Keratinocyte (primary cell): ENCODE results near the gene EXOC4. TPM values are rescaled to one million over a fixed set of nuclear protein-coding genes. Genes with fewer than 3 reads are reported as not detected.

Experiments
- DNase-seq: peaks from one replicate; pipeline ENCODE4 v3.0.0-alpha.2; 2011; ENCODE audit warnings: low read depth, missing footprints, low spot score
- FAIRE-seq: peaks from 2 replicates; lab custom pipeline; 2011; peaks lifted over from hg19 to GRCh38; lab: Jason Lieb, UNC
- H2AFZ ChIP-seq: 2 replicates; pipeline ENCODE4 v1.6.0; 2012; ENCODE audit warnings: low read length, control low read depth, inconsistent platforms; ENCODE audit not compliant: control insufficient read depth
- H3K27ac ChIP-seq: 2 replicates; pipeline ENCODE4 v1.5.1; 2011; ENCODE audit warnings: low read length; ENCODE audit not compliant: control insufficient read depth, insufficient read depth
- H3K27me3 ChIP-seq: 3 replicates; pipeline ENCODE4 v1.6.0; 2011; ENCODE audit warnings: low read length; ENCODE audit not compliant: control insufficient read depth, insufficient read depth; ENCODE audit errors: extremely low read depth
- H3K36me3 ChIP-seq, 2 experiments: 2 replicates in 1 of 2; 3 replicates in 1 of 2; pipeline ENCODE4 v1.5.1; 2011; ENCODE audit warnings: low read length in 2 of 2, mild to moderate bottlenecking in 1 of 2; ENCODE audit not compliant: control insufficient read depth in 2 of 2, insufficient read depth in 2 of 2; ENCODE audit errors: extremely low read depth in 1 of 2
- H3K4me1 ChIP-seq: 3 replicates; pipeline ENCODE4 v1.5.1; 2011; ENCODE audit warnings: low read length; ENCODE audit not compliant: control insufficient read depth, insufficient read depth; ENCODE audit errors: extremely low read depth
- H3K4me2 ChIP-seq: 3 replicates; pipeline ENCODE4 v1.6.0; 2011; ENCODE audit warnings: low read depth, low read length; ENCODE audit not compliant: control insufficient read depth, insufficient read depth; ENCODE audit errors: extremely low read depth
- H3K4me3 ChIP-seq, 3 experiments: fragments of 200-600 bp in 1 of 3; sonication (generic) in 1 of 3; 2 replicates in 2 of 3; 3 replicates in 1 of 3; pipeline ENCODE4 v1.5.1; 2011 to 2016; ENCODE audit warnings: low read length in 3 of 3, mild to moderate bottlenecking in 3 of 3, control low read depth in 2 of 3, inconsistent platforms in 1 of 3, low read depth in 1 of 3, mixed read lengths in 1 of 3, mixed run types in 1 of 3, moderate library complexity in 1 of 3; ENCODE audit not compliant: control insufficient read depth in 2 of 3, insufficient read depth in 2 of 3; ENCODE audit errors: extremely low read depth in 1 of 3
- H3K79me2 ChIP-seq: 2 replicates; pipeline ENCODE4 v1.6.0; 2012; ENCODE audit warnings: low read length; ENCODE audit not compliant: control insufficient read depth, insufficient read depth
- H3K9ac ChIP-seq: 3 replicates; pipeline ENCODE4 v1.6.0; 2011; ENCODE audit warnings: low read length; ENCODE audit not compliant: control insufficient read depth, insufficient read depth; ENCODE audit errors: extremely low read depth
- H3K9me1 ChIP-seq: 3 replicates; pipeline ENCODE4 v1.6.0; 2011; ENCODE audit warnings: low read length; ENCODE audit not compliant: control insufficient read depth, insufficient read depth; ENCODE audit errors: extremely low read depth
- H3K9me3 ChIP-seq: 2 replicates; pipeline ENCODE4 v1.5.1; 2012; ENCODE audit warnings: low read depth, low read length; ENCODE audit not compliant: control insufficient read depth
- H4K20me1 ChIP-seq: 3 replicates; pipeline ENCODE4 v1.6.0; 2011; ENCODE audit warnings: low read length; ENCODE audit not compliant: control insufficient read depth, insufficient read depth; ENCODE audit errors: extremely low read depth
- EZH2 ChIP-seq: IDR thresholded peaks from one replicate; pipeline ENCODE4 v1.6.1; 2012; ENCODE audit warnings: inconsistent platforms, mild to moderate bottlenecking, low read length, moderate library complexity
- dilution Hi-C: fragments of 300-500 bp; cut with MboI; formaldehyde crosslinking; loops from one replicate; pipeline ENCODE4 v1.7.0; 2020; ENCODE audit warnings: low sequenced_read_pairs; ENCODE audit not compliant: extremely low pct_ligation_motif_present
- polyA plus RNA-seq, 5 experiments: library from polyadenylated mRNA; depleted of rRNA in 3 of 5; stranded (reverse) in 3 of 5; stranded (forward) in 1 of 5; unstranded in 1 of 5; fragments of >200 nt; gene quantifications; 1 replicate in 1 of 5; 2 replicates in 3 of 5; 3 replicates in 1 of 5; pipeline versions ENCODE4 v1.2.1 to v1.2.3, GENCODE V29; 2011 to 2012; ENCODE audit warnings: missing spikeins in 2 of 5, low read depth in 1 of 5, low replicate concordance in 1 of 5
- TF ChIP-seq, protein P1 (sequence below), 3 experiments: IDR thresholded peaks in 1 of 3; conservative IDR thresholded peaks in 1 of 3; optimal IDR thresholded peaks in 1 of 3; 2 replicates in 2 of 3; 3 replicates in 1 of 3; pipeline versions ENCODE3 to v1.5.1; 2011; ENCODE audit warnings: low read length in 3 of 3, mild to moderate bottlenecking in 3 of 3, moderate library complexity in 2 of 3, control low read depth in 1 of 3, inconsistent platforms in 1 of 3; ENCODE audit not compliant: insufficient read depth in 2 of 3; ENCODE audit errors: extremely low read depth in 1 of 3

The EXOC4 gene
- polyA plus RNA-seq, 1 donor (not counting 4 experiments of a cell fraction or from before 2014, with no cell fraction given), result 52.6 TPM

DNA sequence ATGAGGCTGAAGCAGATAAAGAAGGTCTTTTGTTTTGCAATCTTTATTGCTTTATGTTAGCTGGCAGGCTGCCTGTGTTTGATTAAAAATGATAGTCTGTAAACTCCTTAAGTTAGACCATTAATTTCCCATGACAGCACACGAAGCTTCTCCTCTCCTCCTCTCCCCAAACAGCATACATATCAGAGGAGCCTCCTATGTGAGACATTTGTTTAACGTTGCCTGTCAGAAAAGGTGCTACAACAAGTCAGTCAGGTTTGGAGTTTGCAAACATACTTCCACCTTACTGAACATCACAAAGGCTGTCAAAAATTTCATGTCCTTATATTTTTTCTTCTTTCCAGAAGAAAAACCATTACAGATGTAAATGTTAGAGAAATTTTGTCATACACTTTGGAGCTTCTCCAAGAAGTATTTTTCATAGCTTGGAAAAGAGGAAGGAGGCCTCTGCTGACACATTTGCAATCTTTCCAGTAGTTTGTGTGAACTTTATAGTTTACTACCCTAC is 393.1 kb downstream of the EXOC4 start:
- Histone ChIP-seq H3K9me3 (no peaks in the 10 kb centered on the region), H4K20me1 (no peaks in the 10 kb centered on the region), H3K4me1 (peaks cover 8% of the 10 kb centered on the region), H2AFZ (no peak overlapping the region), H3K4me2 (no peak overlapping the region), H3K79me2 (no peaks in the 10 kb centered on the region), H3K27ac (no peak overlapping the region), H3K36me3 (no peaks in the 10 kb centered on the region), H3K27me3 (no peaks in the 10 kb centered on the region), H3K9ac (no peak overlapping the region), H3K4me3 (no peak overlapping the region), H3K9me1 (no peaks in the 10 kb centered on the region)
- dilution Hi-C loops, result no loop called here
- TF ChIP-seq, protein P1, sequence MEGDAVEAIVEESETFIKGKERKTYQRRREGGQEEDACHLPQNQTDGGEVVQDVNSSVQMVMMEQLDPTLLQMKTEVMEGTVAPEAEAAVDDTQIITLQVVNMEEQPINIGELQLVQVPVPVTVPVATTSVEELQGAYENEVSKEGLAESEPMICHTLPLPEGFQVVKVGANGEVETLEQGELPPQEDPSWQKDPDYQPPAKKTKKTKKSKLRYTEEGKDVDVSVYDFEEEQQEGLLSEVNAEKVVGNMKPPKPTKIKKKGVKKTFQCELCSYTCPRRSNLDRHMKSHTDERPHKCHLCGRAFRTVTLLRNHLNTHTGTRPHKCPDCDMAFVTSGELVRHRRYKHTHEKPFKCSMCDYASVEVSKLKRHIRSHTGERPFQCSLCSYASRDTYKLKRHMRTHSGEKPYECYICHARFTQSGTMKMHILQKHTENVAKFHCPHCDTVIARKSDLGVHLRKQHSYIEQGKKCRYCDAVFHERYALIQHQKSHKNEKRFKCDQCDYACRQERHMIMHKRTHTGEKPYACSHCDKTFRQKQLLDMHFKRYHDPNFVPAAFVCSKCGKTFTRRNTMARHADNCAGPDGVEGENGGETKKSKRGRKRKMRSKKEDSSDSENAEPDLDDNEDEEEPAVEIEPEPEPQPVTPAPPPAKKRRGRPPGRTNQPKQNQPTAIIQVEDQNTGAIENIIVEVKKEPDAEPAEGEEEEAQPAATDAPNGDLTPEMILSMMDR (optimal IDR thresholded peaks at IDR 0.05 in 1 of 3, IDR thresholded peaks at IDR 0.05 in 1 of 3, conservative IDR thresholded peaks at IDR 0.05 in 1 of 3; ENCODE audit: extremely low read depth in 1 of 3, insufficient read depth in 2 of 3, low read length in 3 of 3), result no peak
- TF ChIP-seq EZH2, result no peak
- FAIRE-seq (peak; percentile 49), DNase-seq (no peak)

DNA sequence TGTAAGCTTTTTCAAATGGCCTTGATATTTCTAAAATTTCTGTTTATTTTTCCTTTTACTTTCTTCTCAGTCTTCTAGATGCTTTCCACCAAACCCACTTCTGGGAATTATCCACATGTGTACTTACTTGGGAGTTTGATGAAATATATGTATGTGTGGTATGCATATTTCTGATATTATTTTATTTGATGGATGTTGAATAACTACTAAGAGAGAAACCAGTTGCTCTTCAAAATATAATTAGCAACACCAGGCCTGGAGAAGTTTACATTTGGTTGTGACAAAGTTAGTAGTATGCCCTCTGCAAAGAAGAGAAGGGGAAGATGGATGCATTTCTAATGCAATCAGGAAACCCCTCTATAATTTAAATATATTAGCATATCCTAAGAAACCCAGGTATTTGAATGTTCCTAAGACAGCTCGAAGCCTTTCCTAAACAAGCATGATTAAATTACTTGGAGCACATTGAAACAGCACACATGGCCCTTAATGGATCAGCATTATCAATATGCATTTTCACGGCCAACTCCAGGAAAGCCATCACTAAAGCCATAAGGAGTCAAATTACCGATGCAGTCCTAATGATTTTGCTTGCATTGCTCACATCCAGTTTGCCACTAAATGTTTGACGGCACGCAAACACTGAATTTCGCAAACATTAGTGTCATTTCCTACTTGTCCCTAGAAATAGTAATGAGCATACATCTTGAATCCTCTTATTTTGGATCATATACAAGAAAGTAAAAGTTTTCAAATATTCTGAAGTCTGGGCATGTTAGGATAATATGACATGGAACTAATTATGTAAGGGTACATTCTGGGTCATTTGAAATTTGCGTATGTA is 393.8 kb downstream of the EXOC4 start:
- H3K9me3 ChIP-seq, result no peaks in the 10 kb centered on the region
- no peaks in the 10 kb centered on the region for H3K36me3 ChIP-seq
- no peak for FAIRE-seq
- no peaks in the 10 kb centered on the region for H3K27me3 ChIP-seq
- dilution Hi-C loops, result no loop called here
- H3K9me1 ChIP-seq, result no peaks in the 10 kb centered on the region
- H3K9ac ChIP-seq, result no peak overlapping the region
- DNase-seq, result no peak
- TF ChIP-seq EZH2, result no peak
- TF ChIP-seq, protein P1 (optimal IDR thresholded peaks at IDR 0.05 in 1 of 3, IDR thresholded peaks at IDR 0.05 in 1 of 3, conservative IDR thresholded peaks at IDR 0.05 in 1 of 3; ENCODE audit: extremely low read depth in 1 of 3, insufficient read depth in 2 of 3, low read length in 3 of 3), result no peak
- no peaks in the 10 kb centered on the region for H3K79me2 ChIP-seq
- no peak overlapping the region for H3K4me2 ChIP-seq
- peaks cover 8% of the 10 kb centered on the region for H3K4me1 ChIP-seq
- H2AFZ ChIP-seq, result no peak overlapping the region
- no peak overlapping the region for H3K4me3 ChIP-seq
- H3K27ac ChIP-seq, result no peak overlapping the region
- no peaks in the 10 kb centered on the region for H4K20me1 ChIP-seq
